Fibroblast of villous mesenchyme (primary cell): Measurements from ENCODE around the gene WDR31. TPM values are rescaled to one million over a fixed set of nuclear protein-coding genes. Genes with fewer than 3 reads are reported as not detected.

Experiments used
- DNase-seq: peaks from one replicate; pipeline ENCODE4 v3.0.0-alpha.2; 2010; ENCODE audit warnings: low read depth
- H3K4me3 ChIP-seq: 2 replicates; pipeline ENCODE4 v1.5.1; 2011; ENCODE audit warnings: low read depth, mild to moderate bottlenecking, low read length
- CTCF ChIP-seq: IDR thresholded peaks from 2 replicates; pipeline ENCODE4 v1.5.1; 2012; ENCODE audit warnings: low read depth, mild to moderate bottlenecking, low read length; ENCODE audit not compliant: insufficient read depth
- total RNA-seq: library from RNA; depleted of rRNA; stranded (reverse); fragments of >200 nt; gene quantifications from 2 replicates; pipeline ENCODE4 v1.2.3, GENCODE V29; 2012

The WDR31 gene
- total RNA-seq, 1 donor, result 0.86 TPM

GRCh38 chr9:113293285-113293878, 46.7 kb downstream of the WDR31 start:
- no peak for TF ChIP-seq CTCF
- peak; percentile 23 for DNase-seq
- no peak overlapping the region for H3K4me3 ChIP-seq

GRCh38 chr9:113290052-113290607, 49.9 kb downstream of the WDR31 start:
- DNase-seq, result no peak

GRCh38 chr9:113289091-113289490, 51.0 kb downstream of the WDR31 start:
- no peak overlapping the region for H3K4me3 ChIP-seq
- TF ChIP-seq CTCF, result no peak
- no peak for DNase-seq

More at GRCh38 chr9:113290052-113290607, 49.9 kb downstream of the WDR31 start:
- no peak for TF ChIP-seq CTCF
- H3K4me3 ChIP-seq, result no peak overlapping the region

- TF ChIP-seq CTCF, result no peak
- no peak overlapping the region for H3K4me3 ChIP-seq
- no peak for DNase-seq
These were observed 58.7 kb downstream of the WDR31 start for GRCh38 chr9:113281356-113281755.

GRCh38 chr9:113278840-113279239, 61.2 kb downstream of the WDR31 start:
- DNase-seq, result no peak
- no peak for TF ChIP-seq CTCF
- no peak overlapping the region for H3K4me3 ChIP-seq

GRCh38 chr9:113275157-113276131, 64.6 kb downstream of the WDR31 start, which contains the start of the genes CDC26 and PRPF4:
CDC26 (minus strand) TSS chr9:113275572; CDS start chr9:113272507, 3,065 bp downstream.
PRPF4 (plus strand) TSS chr9:113275658; CDS start chr9:113275744, 86 bp downstream.
- peak within 1 kb of the TSS; percentile 99 for H3K4me3 ChIP-seq
- peak; percentile 99 for DNase-seq
- no peak for TF ChIP-seq CTCF
